Measurements from ENCODE around the gene CCDC85A. TPM values are rescaled to one million over a fixed set of nuclear protein-coding genes. Genes with fewer than 3 reads are reported as not detected.

The CCDC85A gene
- total RNA-seq, 1 experiment from 2014 or later: 0.10 TPM

- Histone ChIP-seq H3K4me1 (ENCODE audit: control insufficient read depth in 1 of 2, insufficient read depth in 2 of 2, low read length in 2 of 2) (no peaks in the 10 kb centered on the region), H3K36me3 (ENCODE audit: control insufficient read depth in 1 of 2, insufficient read depth in 2 of 2, low read length in 2 of 2) (no peaks in the 10 kb centered on the region), H3K4me2 (ENCODE audit: low read length) (no peak overlapping the region), H3K9ac (ENCODE audit: low read length) (no peak overlapping the region), H3K9me3 (ENCODE audit: control insufficient read depth in 1 of 2, insufficient read depth in 1 of 2, low read depth in 1 of 2, low read length in 2 of 2) (no peaks in the 10 kb centered on the region), H3K79me2 (ENCODE audit: insufficient read depth, low read length) (no peaks in the 10 kb centered on the region), H2AFZ (ENCODE audit: low read depth, low read length, poor library complexity, severe bottlenecking) (no peak overlapping the region), H4K20me1 (ENCODE audit: insufficient read depth) (no peaks in the 10 kb centered on the region), H3K27me3 (ENCODE audit: insufficient read depth, low read length) (no peaks in the 10 kb centered on the region), H3K4me3 (replicated peaks in 1 of 2; ENCODE audit: low read depth in 1 of 2, low read length in 2 of 2) (no peak overlapping the region), H3K9me2 (ENCODE audit: insufficient read depth) (no peaks in the 10 kb centered on the region), H3K27ac (ENCODE audit: low read depth, low read length) (no peak overlapping the region)
- intact Hi-C loops (cut with micrococcal nuclease): no loop called here
- CTCF ChIA-PET: no interaction called here
- POLR2A ChIA-PET: no interaction called here
- RAD21 ChIA-PET (ENCODE audit: low non-redundant PET in 1 of 2, low total read pairs in 2 of 2, uncharacterized antibody in 2 of 2, unreplicated experiment in 2 of 2): no interaction called here
- DNase-seq (ENCODE audit: low read depth, low spot score): no peak
- BruUV-seq (replicated peaks): no TSS peak
- TF ChIP-seq CEBPB (IDR thresholded peaks at IDR 0.05; ENCODE audit: low read depth) (no peak), REST (IDR thresholded peaks at IDR 0.05; ENCODE audit: low read depth) (no peak), JUND (IDR thresholded peaks at IDR 0.05) (no peak), RAD21 (IDR thresholded peaks at IDR 0.05; ENCODE audit: low read depth) (no peak), CTCF (IDR thresholded peaks at IDR 0.05 in 2 of 3, conservative IDR thresholded peaks at IDR 0.05 in 1 of 3; ENCODE audit: borderline replicate concordance in 1 of 3, insufficient read depth in 1 of 3, low read depth in 2 of 3, low read length in 2 of 3) (no peak), FOSL1 (IDR thresholded peaks at IDR 0.05; ENCODE audit: low read depth) (no peak), POLR2A (IDR thresholded peaks at IDR 0.05; ENCODE audit: borderline replicate concordance, extremely low read depth, insufficient read depth, insufficient read length) (no peak), MAX (IDR thresholded peaks at IDR 0.05) (no peak), SIN3A (IDR thresholded peaks at IDR 0.05; ENCODE audit: low read depth) (no peak), EGR1 (IDR thresholded peaks at IDR 0.05; ENCODE audit: low read depth) (no peak), SP1 (IDR thresholded peaks at IDR 0.05; ENCODE audit: low read depth) (no peak), EZH2 (IDR thresholded peaks at IDR 0.05) (no peak), ZNF274 (IDR thresholded peaks at IDR 0.05; ENCODE audit: low read depth, low read length) (no peak), SRF (IDR thresholded peaks at IDR 0.05; ENCODE audit: low read depth) (no peak)
- no peak for ATAC-seq
Observed at GRCh38 chr2:56199492-56199891, 15.7 kb downstream of the CCDC85A start.

Measured in HCT116 (cell line).